HepG2 (cell line): ENCODE results near the gene ADAMTS12. TPM values are rescaled to one million over a fixed set of nuclear protein-coding genes. Genes with fewer than 3 reads are reported as not detected.

Source experiments
- FOXJ3 ChIP-seq: sonication (generic); formaldehyde crosslinking; IDR thresholded peaks from 2 replicates; pipeline ENCODE4 v1.4.0; 2020; ENCODE audit warnings: missing genetic modification reagents, mild to moderate bottlenecking, borderline replicate concordance
- NFRKB ChIP-seq: fragments of 450-650 bp; IDR thresholded peaks from 2 replicates; pipeline ENCODE4 v1.6.1; 2017
- ZBTB33 ChIP-seq: sonication (generic); formaldehyde crosslinking; IDR thresholded peaks from 2 replicates; pipeline ENCODE4 v1.4.0; 2020; ENCODE audit warnings: missing genetic modification reagents
- ZNF264 ChIP-seq: sonication (generic); formaldehyde crosslinking; IDR thresholded peaks from 2 replicates; pipeline ENCODE4 v1.4.0; 2020; ENCODE audit warnings: missing genetic modification reagents
- ZNF543 ChIP-seq: sonication (generic); formaldehyde crosslinking; IDR thresholded peaks from 2 replicates; pipeline ENCODE4 v1.4.0; 2020; ENCODE audit warnings: mild to moderate bottlenecking, missing genetic modification reagents
- polyA plus RNA-seq, 8 experiments: library from polyadenylated mRNA; depleted of rRNA in 3 of 8; stranded (reverse) in 7 of 8; unstranded in 1 of 8; fragments of >200 nt; fragmentation: Illumina TruSeq in 4 of 8; extraction: Trizol in 4 of 8; gene quantifications; 2 replicates each; pipeline versions ENCODE4 v1.2.1 to v1.2.3, GENCODE V29; 2011 to 2016; ENCODE audit warnings: low read depth in 4 of 8, missing spikeins in 1 of 8, mixed read lengths in 1 of 8; ENCODE audit not compliant: insufficient read depth in 1 of 8
- total RNA-seq, 5 experiments: library from RNA; depleted of rRNA; stranded (reverse); fragments of >200 nt; fragmentation: Illumina TruSeq; extraction: Trizol; gene quantifications; 2 replicates each; pipeline ENCODE4 v1.2.3, GENCODE V29; 2016; ENCODE audit warnings: low read depth in 1 of 5
- TF ChIP-seq, protein P1 (sequence below): sonication (generic); formaldehyde crosslinking; IDR thresholded peaks from 2 replicates; pipeline ENCODE4 v1.4.0; 2020; ENCODE audit warnings: missing genetic modification reagents
- TF ChIP-seq, protein P2 (sequence below): sonication (generic); formaldehyde crosslinking; IDR thresholded peaks from 2 replicates; pipeline ENCODE4 v1.5.0; 2020; ENCODE audit warnings: mild to moderate bottlenecking, missing genetic modification reagents

The ADAMTS12 gene
- total and polyA plus RNA-seq, 2 of the 13 experiments (the other 11 are each of a cell fraction or from before 2014, with no cell fraction given): 0.03 TPM; not detected in 1

- TF ChIP-seq, protein P1, sequence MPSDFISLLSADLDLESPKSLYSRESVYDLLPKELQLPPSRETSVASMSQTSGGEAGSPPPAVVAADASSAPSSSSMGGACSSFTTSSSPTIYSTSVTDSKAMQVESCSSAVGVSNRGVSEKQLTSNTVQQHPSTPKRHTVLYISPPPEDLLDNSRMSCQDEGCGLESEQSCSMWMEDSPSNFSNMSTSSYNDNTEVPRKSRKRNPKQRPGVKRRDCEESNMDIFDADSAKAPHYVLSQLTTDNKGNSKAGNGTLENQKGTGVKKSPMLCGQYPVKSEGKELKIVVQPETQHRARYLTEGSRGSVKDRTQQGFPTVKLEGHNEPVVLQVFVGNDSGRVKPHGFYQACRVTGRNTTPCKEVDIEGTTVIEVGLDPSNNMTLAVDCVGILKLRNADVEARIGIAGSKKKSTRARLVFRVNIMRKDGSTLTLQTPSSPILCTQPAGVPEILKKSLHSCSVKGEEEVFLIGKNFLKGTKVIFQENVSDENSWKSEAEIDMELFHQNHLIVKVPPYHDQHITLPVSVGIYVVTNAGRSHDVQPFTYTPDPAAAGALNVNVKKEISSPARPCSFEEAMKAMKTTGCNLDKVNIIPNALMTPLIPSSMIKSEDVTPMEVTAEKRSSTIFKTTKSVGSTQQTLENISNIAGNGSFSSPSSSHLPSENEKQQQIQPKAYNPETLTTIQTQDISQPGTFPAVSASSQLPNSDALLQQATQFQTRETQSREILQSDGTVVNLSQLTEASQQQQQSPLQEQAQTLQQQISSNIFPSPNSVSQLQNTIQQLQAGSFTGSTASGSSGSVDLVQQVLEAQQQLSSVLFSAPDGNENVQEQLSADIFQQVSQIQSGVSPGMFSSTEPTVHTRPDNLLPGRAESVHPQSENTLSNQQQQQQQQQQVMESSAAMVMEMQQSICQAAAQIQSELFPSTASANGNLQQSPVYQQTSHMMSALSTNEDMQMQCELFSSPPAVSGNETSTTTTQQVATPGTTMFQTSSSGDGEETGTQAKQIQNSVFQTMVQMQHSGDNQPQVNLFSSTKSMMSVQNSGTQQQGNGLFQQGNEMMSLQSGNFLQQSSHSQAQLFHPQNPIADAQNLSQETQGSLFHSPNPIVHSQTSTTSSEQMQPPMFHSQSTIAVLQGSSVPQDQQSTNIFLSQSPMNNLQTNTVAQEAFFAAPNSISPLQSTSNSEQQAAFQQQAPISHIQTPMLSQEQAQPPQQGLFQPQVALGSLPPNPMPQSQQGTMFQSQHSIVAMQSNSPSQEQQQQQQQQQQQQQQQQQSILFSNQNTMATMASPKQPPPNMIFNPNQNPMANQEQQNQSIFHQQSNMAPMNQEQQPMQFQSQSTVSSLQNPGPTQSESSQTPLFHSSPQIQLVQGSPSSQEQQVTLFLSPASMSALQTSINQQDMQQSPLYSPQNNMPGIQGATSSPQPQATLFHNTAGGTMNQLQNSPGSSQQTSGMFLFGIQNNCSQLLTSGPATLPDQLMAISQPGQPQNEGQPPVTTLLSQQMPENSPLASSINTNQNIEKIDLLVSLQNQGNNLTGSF (CRISPR knock-in tag): no peak
- TF ChIP-seq ZNF543 (CRISPR knock-in tag): no peak
- no peak for TF ChIP-seq ZBTB33 (CRISPR knock-in tag)
- no peak for TF ChIP-seq ZNF264 (CRISPR knock-in tag)
- TF ChIP-seq, protein P2, sequence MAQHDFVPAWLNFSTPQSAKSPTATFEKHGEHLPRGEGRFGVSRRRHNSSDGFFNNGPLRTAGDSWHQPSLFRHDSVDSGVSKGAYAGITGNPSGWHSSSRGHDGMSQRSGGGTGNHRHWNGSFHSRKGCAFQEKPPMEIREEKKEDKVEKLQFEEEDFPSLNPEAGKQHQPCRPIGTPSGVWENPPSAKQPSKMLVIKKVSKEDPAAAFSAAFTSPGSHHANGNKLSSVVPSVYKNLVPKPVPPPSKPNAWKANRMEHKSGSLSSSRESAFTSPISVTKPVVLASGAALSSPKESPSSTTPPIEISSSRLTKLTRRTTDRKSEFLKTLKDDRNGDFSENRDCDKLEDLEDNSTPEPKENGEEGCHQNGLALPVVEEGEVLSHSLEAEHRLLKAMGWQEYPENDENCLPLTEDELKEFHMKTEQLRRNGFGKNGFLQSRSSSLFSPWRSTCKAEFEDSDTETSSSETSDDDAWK (CRISPR knock-in tag): no peak
- no peak for TF ChIP-seq NFRKB
- TF ChIP-seq FOXJ3 (CRISPR knock-in tag): no peak
Observed at GRCh38 chr5:33776151-33776660, 115.6 kb downstream of the ADAMTS12 start (continued).
